Measurements from ENCODE around the gene MALAT1. TPM values are rescaled to one million over a fixed set of nuclear protein-coding genes. Genes with fewer than 3 reads are reported as not detected.

The MALAT1 gene
- total RNA-seq, 4 donors from 2014 or later, result 10,683 to 28,425 (median 19,356) TPM

GRCh38 chr11:65540290-65541092, 41.6 kb downstream of the MALAT1 start:
- Histone ChIP-seq H3K27me3 (no peaks in the 10 kb centered on the region), H3K36me3 (peaks cover 0 to 46% (median 0%) of the 10 kb centered on the region in 3 donors), H3K4me1 (peaks cover 5 to 25% (median 13%) of the 10 kb centered on the region in 4 donors), H3K9me3 (no peaks in the 10 kb centered on the region), H3K27ac (peak overlapping the region; percentile 86 to 96 (median 93)), H3K4me3 (peak overlapping the region; percentile 44 to 69 (median 61))
- DNase-seq, result peak; percentile 91 to 97 (median 96)
- TF ChIP-seq CTCF (IDR thresholded peaks at IDR 0.05) (peak; percentile 85 to 96 (median 92)), POLR2A (IDR thresholded peaks at IDR 0.05) (peak in 1 of 2 donors; percentile 21)

GRCh38 chr11:65541093-65541982, 42.5 kb downstream of the MALAT1 start:
- Histone ChIP-seq H3K4me1 (peaks cover 5 to 25% (median 15%) of the 10 kb centered on the region in 4 donors), H3K9me3 (no peaks in the 10 kb centered on the region), H3K27ac (peak overlapping the region; percentile 86 to 96 (median 93)), H3K36me3 (peaks cover 0 to 38% (median 0%) of the 10 kb centered on the region in 3 donors), H3K27me3 (no peaks in the 10 kb centered on the region), H3K4me3 (peak overlapping the region; percentile 44 to 69 (median 61))
- DNase-seq, result no peak
- TF ChIP-seq POLR2A (IDR thresholded peaks at IDR 0.05) (no peak), CTCF (IDR thresholded peaks at IDR 0.05) (no peak)

- no peak for DNase-seq
- peaks cover 5 to 37% (median 19%) of the 10 kb centered on the region in 4 donors for H3K4me1 ChIP-seq
- H3K27ac ChIP-seq, result no peak overlapping the region
- no peaks in the 10 kb centered on the region for H3K9me3 ChIP-seq
- peaks cover 0 to 30% (median 0%) of the 10 kb centered on the region in 3 donors for H3K36me3 ChIP-seq
- TF ChIP-seq POLR2A (IDR thresholded peaks at IDR 0.05) (no peak), CTCF (IDR thresholded peaks at IDR 0.05) (no peak)
- H3K4me3 ChIP-seq, result no peak overlapping the region
- H3K27me3 ChIP-seq, result no peaks in the 10 kb centered on the region
Measured at GRCh38 chr11:65542738-65543390, 44.0 kb downstream of the MALAT1 start.

GRCh38 chr11:65545853-65546216, 47.0 kb downstream of the MALAT1 start:
- Histone ChIP-seq H3K27me3 (no peaks in the 10 kb centered on the region), H3K36me3 (peaks cover 0 to 13% (median 0%) of the 10 kb centered on the region in 3 donors), H3K27ac (peak overlapping the region; percentile 77 to 89 (median 82)), H3K9me3 (no peaks in the 10 kb centered on the region), H3K4me1 (peaks cover 5 to 23% (median 15%) of the 10 kb centered on the region in 4 donors), H3K4me3 (peak overlapping the region in 3 of 4 donors; percentile 29 to 60 (median 59))
- DNase-seq, result peak in 1 of 3 donors; percentile 51
- TF ChIP-seq POLR2A (IDR thresholded peaks at IDR 0.05), result no peak

GRCh38 chr11:65546217-65546958, 47.5 kb downstream of the MALAT1 start:
- Histone ChIP-seq H3K36me3 (peaks cover 0 to 13% (median 0%) of the 10 kb centered on the region in 3 donors), H3K9me3 (no peaks in the 10 kb centered on the region), H3K27ac (peak overlapping the region; percentile 77 to 89 (median 82)), H3K4me3 (peak overlapping the region; percentile 29 to 60 (median 44)), H3K27me3 (no peaks in the 10 kb centered on the region), H3K4me1 (peaks cover 3 to 17% (median 12%) of the 10 kb centered on the region in 4 donors)
- DNase-seq, result peak; percentile 99 to 100 (median 100)
- TF ChIP-seq POLR2A (IDR thresholded peaks at IDR 0.05) (peak; percentile 66 to 81), CTCF (IDR thresholded peaks at IDR 0.05) (no peak)
